Measurements from ENCODE around the gene AFM. TPM values are rescaled to one million over a fixed set of nuclear protein-coding genes. Genes with fewer than 3 reads are reported as not detected.

Gene AFM
- total RNA-seq, 2 experiments from 2014 or later = not detected

GRCh38 chr4:73440653-73441052 lies 40.9 kb upstream of the AFM start:
- CTCF ChIA-PET = no interaction called here

GRCh38 chr4:73442275-73442674 lies 39.3 kb upstream of the AFM start:
- intact Hi-C loops (cut with micrococcal nuclease) = no loop called here

More at GRCh38 chr4:73440653-73441052, 40.9 kb upstream of the AFM start:
- no peaks in the 10 kb centered on the region for H3K36me3 Mint-ChIP-seq (ENCODE audit: low read depth)
- H3K4me1 Mint-ChIP-seq (ENCODE audit: low read depth) = no peaks in the 10 kb centered on the region
- no peak overlapping the region for H3K4me3 Mint-ChIP-seq
- H3K9me3 Mint-ChIP-seq = no peaks in the 10 kb centered on the region
- DNase-seq = no peak
- H3K27ac Mint-ChIP-seq = no peak overlapping the region
- intact Hi-C loops (cut with micrococcal nuclease) = no loop called here
- H3K27me3 Mint-ChIP-seq (ENCODE audit: low read depth) = peaks cover 6% of the 10 kb centered on the region

GRCh38 chr4:73443224-73443623 lies 38.3 kb upstream of the AFM start:
- Mint-ChIP-seq H3K27ac (no peak overlapping the region), H3K9me3 (no peaks in the 10 kb centered on the region), H3K4me1 (ENCODE audit: low read depth) (no peaks in the 10 kb centered on the region), H3K4me3 (no peak overlapping the region), H3K36me3 (ENCODE audit: low read depth) (no peaks in the 10 kb centered on the region), H3K27me3 (ENCODE audit: low read depth) (peaks cover 11% of the 10 kb centered on the region)
- DNase-seq = no peak
- CTCF ChIA-PET = interaction anchor here (0.5 to 1.0 kb wide), 2 partner anchors 10 to 744 kb away, joined by 3 to 4 read pairs; no protein-coding TSS in a partner anchor
- intact Hi-C loops (cut with micrococcal nuclease) = no loop called here

More at GRCh38 chr4:73442275-73442674, 39.3 kb upstream of the AFM start:
- Mint-ChIP-seq H3K36me3 (ENCODE audit: low read depth) (no peaks in the 10 kb centered on the region), H3K27ac (no peak overlapping the region), H3K9me3 (no peaks in the 10 kb centered on the region), H3K4me1 (ENCODE audit: low read depth) (no peaks in the 10 kb centered on the region), H3K4me3 (no peak overlapping the region), H3K27me3 (ENCODE audit: low read depth) (peaks cover 6% of the 10 kb centered on the region)
- DNase-seq = no peak
- CTCF ChIA-PET = interaction anchor here (1.0 kb wide), 1 partner anchor 11 kb away, joined by 4 read pairs; no protein-coding TSS in a partner anchor

- no peak for DNase-seq
- CTCF ChIA-PET = interaction anchor here (0.6 to 2.7 kb wide), 27 partner anchors 8 to 478 kb away, joined by 3 to 24 read pairs (median 4); no protein-coding TSS in a partner anchor
- Mint-ChIP-seq H3K27me3 (ENCODE audit: low read depth) (peaks cover 11% of the 10 kb centered on the region), H3K4me3 (no peak overlapping the region), H3K9me3 (no peaks in the 10 kb centered on the region), H3K4me1 (ENCODE audit: low read depth) (no peaks in the 10 kb centered on the region), H3K27ac (no peak overlapping the region), H3K36me3 (ENCODE audit: low read depth) (no peaks in the 10 kb centered on the region)
- intact Hi-C loops (cut with micrococcal nuclease) = loop anchor here (1.0 to 5.0 kb wide), 6 partner anchors 104 to 743 kb away; no protein-coding TSS in a partner anchor
Observed at GRCh38 chr4:73445383-73446335, 35.9 kb upstream of the AFM start.

GRCh38 chr4:73446336-73446938 lies 35.1 kb upstream of the AFM start:
- peak; percentile 4 for DNase-seq
- CTCF ChIA-PET = interaction anchor here (0.6 to 2.7 kb wide), 25 partner anchors 8 to 478 kb away, joined by 3 to 24 read pairs (median 4); no protein-coding TSS in a partner anchor
- no peaks in the 10 kb centered on the region for H3K9me3 Mint-ChIP-seq

GRCh38 chr4:73447671-73448070 lies 33.9 kb upstream of the AFM start:
- no peaks in the 10 kb centered on the region for H3K9me3 Mint-ChIP-seq
- intact Hi-C loops (cut with micrococcal nuclease) = loop anchor here (2.0 to 5.0 kb wide), 2 partner anchors 205 to 745 kb away; no protein-coding TSS in a partner anchor
- H3K4me1 Mint-ChIP-seq (ENCODE audit: low read depth) = no peaks in the 10 kb centered on the region
- H3K36me3 Mint-ChIP-seq (ENCODE audit: low read depth) = no peaks in the 10 kb centered on the region
- no peak overlapping the region for H3K4me3 Mint-ChIP-seq
- no peak overlapping the region for H3K27ac Mint-ChIP-seq
- DNase-seq = no peak
- H3K27me3 Mint-ChIP-seq (ENCODE audit: low read depth) = peaks cover 7% of the 10 kb centered on the region
- CTCF ChIA-PET = interaction anchor here (0.6 kb wide), 1 partner anchor 164 kb away, joined by 3 read pairs; no protein-coding TSS in a partner anchor

More at GRCh38 chr4:73446336-73446938, 35.1 kb upstream of the AFM start:
- no peak overlapping the region for H3K27ac Mint-ChIP-seq
- intact Hi-C loops (cut with micrococcal nuclease) = loop anchor here (1.0 to 5.0 kb wide), 6 partner anchors 105 to 744 kb away; no protein-coding TSS in a partner anchor
- H3K4me1 Mint-ChIP-seq (ENCODE audit: low read depth) = no peaks in the 10 kb centered on the region
- H3K36me3 Mint-ChIP-seq (ENCODE audit: low read depth) = no peaks in the 10 kb centered on the region
- H3K4me3 Mint-ChIP-seq = no peak overlapping the region
- peaks cover 11% of the 10 kb centered on the region for H3K27me3 Mint-ChIP-seq (ENCODE audit: low read depth)

- no peak overlapping the region for H3K27ac Mint-ChIP-seq
- no peaks in the 10 kb centered on the region for H3K36me3 Mint-ChIP-seq (ENCODE audit: low read depth)
- no peak overlapping the region for H3K4me3 Mint-ChIP-seq
- DNase-seq = no peak
- intact Hi-C loops (cut with micrococcal nuclease) = loop anchor here (5.0 kb wide), 1 partner anchor 204 kb away; no protein-coding TSS in a partner anchor
- no peaks in the 10 kb centered on the region for H3K4me1 Mint-ChIP-seq (ENCODE audit: low read depth)
- CTCF ChIA-PET = interaction anchor here (0.5 to 0.9 kb wide), 2 partner anchors 14 to 346 kb away, joined by 3 read pairs; no protein-coding TSS in a partner anchor
- H3K9me3 Mint-ChIP-seq = no peaks in the 10 kb centered on the region
- peaks cover 8% of the 10 kb centered on the region for H3K27me3 Mint-ChIP-seq (ENCODE audit: low read depth)
Observed at GRCh38 chr4:73448448-73449203, 32.9 kb upstream of the AFM start.

- H3K4me3 Mint-ChIP-seq = no peak overlapping the region
- H3K36me3 Mint-ChIP-seq (ENCODE audit: low read depth) = no peaks in the 10 kb centered on the region
- peaks cover 8% of the 10 kb centered on the region for H3K27me3 Mint-ChIP-seq (ENCODE audit: low read depth)
- H3K4me1 Mint-ChIP-seq (ENCODE audit: low read depth) = no peaks in the 10 kb centered on the region
- H3K27ac Mint-ChIP-seq = no peak overlapping the region
- no peak for DNase-seq
- intact Hi-C loops (cut with micrococcal nuclease) = no loop called here
- CTCF ChIA-PET = no interaction called here
- no peaks in the 10 kb centered on the region for H3K9me3 Mint-ChIP-seq
Observed at GRCh38 chr4:73450398-73451004, 31.0 kb upstream of the AFM start.

- peaks cover 8% of the 10 kb centered on the region for H3K27me3 Mint-ChIP-seq (ENCODE audit: low read depth)
- H3K4me1 Mint-ChIP-seq (ENCODE audit: low read depth) = no peaks in the 10 kb centered on the region
Observed at GRCh38 chr4:73451404-73451803, 30.1 kb upstream of the AFM start.

GRCh38 chr4:73451981-73452747 lies 29.4 kb upstream of the AFM start:
- intact Hi-C loops (cut with micrococcal nuclease) = no loop called here
- Mint-ChIP-seq H3K27me3 (ENCODE audit: low read depth) (peaks cover 8% of the 10 kb centered on the region), H3K9me3 (no peaks in the 10 kb centered on the region), H3K36me3 (ENCODE audit: low read depth) (no peaks in the 10 kb centered on the region), H3K4me3 (no peak overlapping the region), H3K4me1 (ENCODE audit: low read depth) (no peaks in the 10 kb centered on the region), H3K27ac (no peak overlapping the region)
- CTCF ChIA-PET = interaction anchor here (1.2 kb wide), 1 partner anchor 10 kb away, joined by 4 read pairs; no protein-coding TSS in a partner anchor
- no peak for DNase-seq

More at GRCh38 chr4:73451404-73451803, 30.1 kb upstream of the AFM start:
- CTCF ChIA-PET = no interaction called here
- intact Hi-C loops (cut with micrococcal nuclease) = no loop called here
- no peak overlapping the region for H3K27ac Mint-ChIP-seq
- no peaks in the 10 kb centered on the region for H3K9me3 Mint-ChIP-seq
- H3K36me3 Mint-ChIP-seq (ENCODE audit: low read depth) = no peaks in the 10 kb centered on the region
- no peak overlapping the region for H3K4me3 Mint-ChIP-seq
- DNase-seq = no peak
